GM23338 (cell line): Measurements from ENCODE around the gene MTRR. TPM values are rescaled to one million over a fixed set of nuclear protein-coding genes. Genes with fewer than 3 reads are reported as not detected.

Experiments used
- ATAC-seq: fragments of 200-7000 bp; cut with Tn5 transposase; 3 replicates; pipeline ENCODE4 v1.9.1; 2020
- DNase-seq: peaks from one replicate; pipeline ENCODE4 v3.0.0-alpha.2; 2015; ENCODE audit warnings: low spot score
- H2AFZ ChIP-seq: fragments of 200-600 bp; sonication (generic); 2 replicates; pipeline ENCODE4 v1.8.0; 2016; ENCODE audit warnings: antibody characterized with exemption, mild to moderate bottlenecking, moderate library complexity
- H3F3A ChIP-seq: fragments of 200-600 bp; sonication (generic); replicated peaks from 2 replicates; pipeline ENCODE4 v1.8.0; 2017; ENCODE audit warnings: antibody characterized with exemption, mixed run types, low read depth
- H3K27ac ChIP-seq: fragments of 200-600 bp; sonication (generic); 2 replicates; pipeline ENCODE4 v1.6.1; 2016; ENCODE audit warnings: low read depth
- H3K27me3 ChIP-seq: fragments of 200-600 bp; sonication (generic); 2 replicates; pipeline ENCODE4 v1.8.0; 2016; ENCODE audit warnings: mild to moderate bottlenecking, mixed run types, moderate library complexity; ENCODE audit not compliant: insufficient read depth
- H3K36me3 ChIP-seq: fragments of 200-600 bp; sonication (generic); 2 replicates; pipeline ENCODE4 v1.8.0; 2016; ENCODE audit warnings: mild to moderate bottlenecking; ENCODE audit not compliant: insufficient read depth
- H3K4me1 ChIP-seq: fragments of 200-600 bp; sonication (generic); 2 replicates; pipeline ENCODE4 v1.8.0; 2016; ENCODE audit warnings: mild to moderate bottlenecking, moderate library complexity; ENCODE audit not compliant: insufficient read depth
- H3K4me2 ChIP-seq: fragments of 200-600 bp; sonication (generic); 2 replicates; pipeline ENCODE4 v1.7.1; 2017; ENCODE audit warnings: mixed run types
- H3K4me3 ChIP-seq: fragments of 200-600 bp; sonication (generic); 2 replicates; pipeline ENCODE4 v1.6.1; 2016; ENCODE audit warnings: mixed run types
- H3K79me2 ChIP-seq: fragments of 200-600 bp; sonication (generic); replicated peaks from 2 replicates; pipeline ENCODE4 v1.8.0; 2017; ENCODE audit warnings: mild to moderate bottlenecking; ENCODE audit not compliant: insufficient read depth
- H3K9me2 ChIP-seq: fragments of 200-600 bp; sonication (generic); 2 replicates; pipeline ENCODE4 v1.8.0; 2017; ENCODE audit not compliant: insufficient read depth
- H4K20me1 ChIP-seq: fragments of 200-600 bp; sonication (generic); replicated peaks from 2 replicates; pipeline ENCODE4 v1.8.0; 2017; ENCODE audit warnings: mild to moderate bottlenecking; ENCODE audit not compliant: insufficient read depth
- H3K27ac Mint-ChIP-seq: 2 replicates; pipeline ENCODE4 v1.8.0; 2020; ENCODE audit warnings: inconsistent platforms, mild to moderate bottlenecking, moderate library complexity, mixed read lengths
- H3K27me3 Mint-ChIP-seq: 3 replicates; pipeline ENCODE4 v1.8.0; 2022; ENCODE audit warnings: low read depth, mild to moderate bottlenecking, moderate library complexity, mixed read lengths, inconsistent platforms; ENCODE audit not compliant: insufficient read depth, poor library complexity
- H3K36me3 Mint-ChIP-seq: 3 replicates; pipeline ENCODE4 v1.8.0; 2021; ENCODE audit warnings: low read depth, mild to moderate bottlenecking, inconsistent platforms, moderate library complexity, mixed read lengths
- H3K4me1 Mint-ChIP-seq: 3 replicates; pipeline ENCODE4 v1.8.0; 2020; ENCODE audit warnings: mild to moderate bottlenecking, inconsistent platforms, mixed read lengths
- H3K4me3 Mint-ChIP-seq: 3 replicates; pipeline ENCODE4 v1.8.0; 2021; ENCODE audit warnings: moderate library complexity, mild to moderate bottlenecking, inconsistent platforms, mixed read lengths
- H3K9me3 Mint-ChIP-seq: 3 replicates; pipeline ENCODE4 v1.8.0; 2020; ENCODE audit warnings: moderate library complexity, mild to moderate bottlenecking, inconsistent platforms, mixed read lengths
- CREB1 ChIP-seq: fragments of 250-450 bp; sonication (Bioruptor Pico); IDR thresholded peaks from 2 replicates; pipeline ENCODE4 v1.5.0; 2020; ENCODE audit warnings: low read depth, mild to moderate bottlenecking, moderate library complexity
- CTCF ChIP-seq, 2 experiments: fragments of 200-600 bp in 1 of 2; sonication (generic) in 1 of 2; conservative IDR thresholded peaks; 2 replicates each; pipeline versions ENCODE4 v1.5.1 to v1.6.1; 2016 to 2017; ENCODE audit warnings: antibody characterized with exemption in 2 of 2, low read depth in 2 of 2, mild to moderate bottlenecking in 2 of 2, moderate library complexity in 1 of 2
- ETS1 ChIP-seq: IDR thresholded peaks from 2 replicates; pipeline ENCODE4 v1.6.1; 2016; ENCODE audit warnings: antibody characterized with exemption
- EZH2phosphoT487 ChIP-seq: fragments of 200-600 bp; sonication (generic); IDR thresholded peaks from one replicate; pipeline ENCODE4 v1.8.1; 2018; ENCODE audit warnings: antibody characterized with exemption; ENCODE audit not compliant: unreplicated experiment
- JUNB ChIP-seq: IDR thresholded peaks from one replicate; pipeline ENCODE4 v1.6.1; 2016; ENCODE audit warnings: antibody characterized with exemption; ENCODE audit not compliant: unreplicated experiment
- NANOG ChIP-seq: IDR thresholded peaks from 2 replicates; pipeline ENCODE4 v1.6.1; 2016; ENCODE audit warnings: antibody characterized with exemption, borderline replicate concordance
- REST ChIP-seq: IDR thresholded peaks from one replicate; pipeline ENCODE4 v1.6.1; 2018; ENCODE audit warnings: antibody characterized with exemption; ENCODE audit not compliant: unreplicated experiment
- STAT1 ChIP-seq: IDR thresholded peaks from one replicate; pipeline ENCODE4 v1.6.1; 2016; ENCODE audit warnings: antibody characterized with exemption; ENCODE audit not compliant: unreplicated experiment
- ZNF114 ChIP-seq: fragments of 250-450 bp; sonication (Bioruptor Pico); IDR thresholded peaks from 2 replicates; pipeline ENCODE4 v1.5.0; 2020; ENCODE audit warnings: mild to moderate bottlenecking, moderate library complexity
- polyA plus RNA-seq: library from polyadenylated mRNA; unstranded; fragments of >200 nt; fragmentation: Nextera tagmentation; extraction: Ambion mirVana; gene quantifications from 2 replicates; pipeline ENCODE4 v1.2.1, GENCODE V29; 2016
- total RNA-seq: library from RNA; depleted of rRNA; stranded (reverse); fragments of >200 nt; shearing (Covaris generic); gene quantifications from 2 replicates; pipeline ENCODE4 v1.2.3, GENCODE V29; 2014

MTRR gene
- total and polyA plus RNA-seq, 2 experiments from 2014 or later: 16.5 to 55.9 TPM

GRCh38 chr5:7866196-7866595 lies 2.8 kb upstream of the MTRR start:
- Mint-ChIP-seq H3K4me1 (peaks cover 12% of the 10 kb centered on the region), H3K9me3 (peaks cover 4% of the 10 kb centered on the region; the same call in 1 of the 3 replicates), H3K27me3 (peaks cover 4% of the 10 kb centered on the region), H3K27ac (no peak overlapping the region), H3K4me3 (no peak overlapping the region), H3K36me3 (peaks cover 14% of the 10 kb centered on the region)
- no peaks in the 10 kb centered on the region for H3K9me2 ChIP-seq
- H3K4me3 ChIP-seq: no peak overlapping the region
- no peak overlapping the region for H3K27ac ChIP-seq
- TF ChIP-seq REST: no peak
- TF ChIP-seq NANOG: no peak
- TF ChIP-seq STAT1: no peak
- TF ChIP-seq EZH2phosphoT487: no peak
- no peak for TF ChIP-seq CTCF (conservative IDR thresholded peaks at IDR 0.05; ENCODE audit: low read depth in 2 of 2)
- peaks cover 22% of the 10 kb centered on the region; the same call in 1 of the 2 replicates for H3K4me1 ChIP-seq
- ATAC-seq (no peak), DNase-seq (no peak)
- no peak overlapping the region for H3K4me2 ChIP-seq
- H3K27me3 ChIP-seq: no peaks in the 10 kb centered on the region
- H3F3A ChIP-seq: no peaks in the 10 kb centered on the region
- no peak overlapping the region for H2AFZ ChIP-seq
- H3K36me3 ChIP-seq: no peaks in the 10 kb centered on the region
- H3K79me2 ChIP-seq: peaks cover 37% of the 10 kb centered on the region
- peaks cover 20% of the 10 kb centered on the region for H4K20me1 ChIP-seq

- Histone ChIP-seq H3K27ac (no peak overlapping the region), H2AFZ (no peak overlapping the region), H3K36me3 (no peaks in the 10 kb centered on the region), H3K4me2 (peak overlapping the region; percentile 91; the same call in 1 of the 2 replicates), H3K4me3 (no peak overlapping the region), H3K4me1 (peaks cover 22% of the 10 kb centered on the region; the same call in 1 of the 2 replicates), H3F3A (no peaks in the 10 kb centered on the region), H4K20me1 (peaks cover 29% of the 10 kb centered on the region), H3K9me2 (no peaks in the 10 kb centered on the region), H3K27me3 (no peaks in the 10 kb centered on the region), H3K79me2 (peaks cover 48% of the 10 kb centered on the region)
- no peak for TF ChIP-seq CREB1 (CRISPR knock-in tag)
- no peak for TF ChIP-seq ETS1
- TF ChIP-seq ZNF114 (CRISPR knock-in tag): no peak
- no peak for TF ChIP-seq JUNB
- H3K27ac Mint-ChIP-seq: no peak overlapping the region
- DNase-seq: no peak
- peak overlapping the region; percentile 47 for H3K4me3 Mint-ChIP-seq
- ATAC-seq: no peak
- peaks cover 4% of the 10 kb centered on the region for H3K27me3 Mint-ChIP-seq
- H3K9me3 Mint-ChIP-seq: peaks cover 4% of the 10 kb centered on the region; the same call in 1 of the 3 replicates
- peaks cover 12% of the 10 kb centered on the region for H3K4me1 Mint-ChIP-seq
- peaks cover 14% of the 10 kb centered on the region for H3K36me3 Mint-ChIP-seq
Observed at GRCh38 chr5:7867260-7867659, 1.7 kb upstream of the MTRR start.
